Endodermal cell (in vitro differentiated cells): ENCODE data around the gene FGD6. TPM values are rescaled to one million over a fixed set of nuclear protein-coding genes. Genes with fewer than 3 reads are reported as not detected.
A peak's percentile ranks its signal among the peaks of the same experiment; 100 is the strongest.

Experiments
- DNase-seq: peaks from one replicate; pipeline ENCODE4 v3.0.0-alpha.2; 2017
- H3K27ac ChIP-seq: 2 replicates; pipeline ENCODE4 v1.5.1; 2013; ENCODE audit warnings: mild to moderate bottlenecking, low read depth, low read length, moderate library complexity
- H3K27me3 ChIP-seq: 2 replicates; pipeline ENCODE4 v1.6.1; 2013; ENCODE audit warnings: mild to moderate bottlenecking, low read length, moderate library complexity; ENCODE audit not compliant: insufficient read depth, control insufficient read depth, poor library complexity, severe bottlenecking
- H3K36me3 ChIP-seq: 2 replicates; pipeline ENCODE4 v1.7.0; 2013; ENCODE audit warnings: mild to moderate bottlenecking, low read length, moderate library complexity; ENCODE audit not compliant: control insufficient read depth, insufficient read depth
- H3K4me1 ChIP-seq: one replicate; pipeline ENCODE4 v1.7.0; 2013; ENCODE audit warnings: low read length; ENCODE audit not compliant: control insufficient read depth, insufficient read depth
- H3K4me3 ChIP-seq: 2 replicates; pipeline ENCODE4 v1.5.1; 2013; ENCODE audit warnings: mild to moderate bottlenecking, low read length, moderate library complexity
- H3K9ac ChIP-seq: 2 replicates; pipeline ENCODE4 v1.6.1; 2013; ENCODE audit warnings: mild to moderate bottlenecking, low read length, moderate library complexity; ENCODE audit not compliant: poor library complexity, severe bottlenecking; ENCODE audit errors: extremely low read depth
- H3K9me3 ChIP-seq: 2 replicates; pipeline ENCODE4 v1.6.1; 2013; ENCODE audit warnings: mild to moderate bottlenecking, low read length, moderate library complexity; ENCODE audit not compliant: control insufficient read depth
- H3K27ac Mint-ChIP-seq: 2 replicates; pipeline ENCODE4 v1.8.0; 2020; ENCODE audit warnings: mixed read lengths
- H3K27me3 Mint-ChIP-seq: 2 replicates; pipeline ENCODE4 v1.8.0; 2021; ENCODE audit warnings: mild to moderate bottlenecking, mixed read lengths; ENCODE audit not compliant: insufficient read depth
- H3K36me3 Mint-ChIP-seq: 2 replicates; pipeline ENCODE4 v1.8.0; 2020; ENCODE audit warnings: low read depth, mixed read lengths
- H3K4me1 Mint-ChIP-seq: 2 replicates; pipeline ENCODE4 v1.8.0; 2020; ENCODE audit warnings: mixed read lengths
- H3K4me3 Mint-ChIP-seq: 2 replicates; pipeline ENCODE4 v1.8.0; 2020; ENCODE audit warnings: mild to moderate bottlenecking, moderate library complexity, mixed read lengths
- H3K9me3 Mint-ChIP-seq: 2 replicates; pipeline ENCODE4 v1.8.0; 2020; ENCODE audit warnings: mild to moderate bottlenecking, mixed read lengths
- WGBS, 2 experiments: methylation state at CpG; one replicate each; pipeline versions ENCODE4 v1.1.5 to v1.1.7; 2013; ENCODE audit warnings: missing lambda C conversion rate in 2 of 2, mixed read lengths in 1 of 2; ENCODE audit not compliant: insufficient coverage in 1 of 2, insufficient read length in 1 of 2; 5-methylcytosine and 5-hydroxymethylcytosine counted together
- total RNA-seq, 2 donors: library from RNA; stranded (reverse); fragmentation: NEBNext Ultra II Directional in 1 of 2; extraction: Animal tissue kit (Norgen Biotek cat#: 25700) in 1 of 2; gene quantifications; 2 replicates in 1 of 2; 3 replicates in 1 of 2; pipeline ENCODE4 v1.2.1, GENCODE V29; 2021
- TF ChIP-seq, protein P1 (sequence below): fragments of 200-600 bp; sonication (generic); conservative IDR thresholded peaks from 2 replicates; pipeline ENCODE4 v1.5.0; 2021; ENCODE audit warnings: antibody characterized with exemption, mild to moderate bottlenecking

The FGD6 gene
- total RNA-seq, 2 donors from 2014 or later: 95.3 to 124 TPM

DNA sequence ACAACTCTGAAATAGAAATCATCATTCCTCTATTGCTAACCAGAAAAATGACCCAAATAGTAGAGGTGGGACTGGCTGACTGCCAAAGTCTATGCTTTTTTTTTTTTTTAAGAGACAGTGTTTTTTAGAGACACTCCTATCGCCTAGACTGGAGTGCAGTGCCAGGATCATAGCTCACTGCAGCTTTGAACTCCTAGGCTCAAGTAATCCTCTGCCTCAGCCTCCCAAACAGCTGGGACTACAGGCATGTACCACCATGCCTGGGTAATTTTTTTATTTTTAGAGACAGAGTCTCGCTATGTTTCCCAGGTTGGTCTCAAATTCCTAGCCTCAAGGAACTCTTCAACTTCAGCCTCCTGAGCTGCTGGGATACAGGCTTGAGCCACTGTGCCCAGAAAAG lies 163.1 kb downstream of the FGD6 start:
- WGBS, 2 experiments: 94 to 100% methylated on average over 1 to 2 of the region's 2 CpGs
- no peaks in the 10 kb centered on the region for H3K27me3 ChIP-seq
- no peaks in the 10 kb centered on the region for H3K9me3 ChIP-seq
- no peak overlapping the region for H3K4me3 ChIP-seq
- H3K4me1 ChIP-seq: peaks cover 4% of the 10 kb centered on the region
- H3K36me3 Mint-ChIP-seq: peaks cover 61% of the 10 kb centered on the region
- no peak overlapping the region for H3K27ac ChIP-seq
- no peak overlapping the region for H3K9ac ChIP-seq
- H3K27ac Mint-ChIP-seq: peak overlapping the region; percentile 50
- peaks cover 10% of the 10 kb centered on the region for H3K4me1 Mint-ChIP-seq
- peaks cover 83% of the 10 kb centered on the region for H3K36me3 ChIP-seq
- DNase-seq: no peak
- TF ChIP-seq, protein P1, sequence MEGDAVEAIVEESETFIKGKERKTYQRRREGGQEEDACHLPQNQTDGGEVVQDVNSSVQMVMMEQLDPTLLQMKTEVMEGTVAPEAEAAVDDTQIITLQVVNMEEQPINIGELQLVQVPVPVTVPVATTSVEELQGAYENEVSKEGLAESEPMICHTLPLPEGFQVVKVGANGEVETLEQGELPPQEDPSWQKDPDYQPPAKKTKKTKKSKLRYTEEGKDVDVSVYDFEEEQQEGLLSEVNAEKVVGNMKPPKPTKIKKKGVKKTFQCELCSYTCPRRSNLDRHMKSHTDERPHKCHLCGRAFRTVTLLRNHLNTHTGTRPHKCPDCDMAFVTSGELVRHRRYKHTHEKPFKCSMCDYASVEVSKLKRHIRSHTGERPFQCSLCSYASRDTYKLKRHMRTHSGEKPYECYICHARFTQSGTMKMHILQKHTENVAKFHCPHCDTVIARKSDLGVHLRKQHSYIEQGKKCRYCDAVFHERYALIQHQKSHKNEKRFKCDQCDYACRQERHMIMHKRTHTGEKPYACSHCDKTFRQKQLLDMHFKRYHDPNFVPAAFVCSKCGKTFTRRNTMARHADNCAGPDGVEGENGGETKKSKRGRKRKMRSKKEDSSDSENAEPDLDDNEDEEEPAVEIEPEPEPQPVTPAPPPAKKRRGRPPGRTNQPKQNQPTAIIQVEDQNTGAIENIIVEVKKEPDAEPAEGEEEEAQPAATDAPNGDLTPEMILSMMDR: no peak
- H3K4me3 Mint-ChIP-seq: no peak overlapping the region
- H3K27me3 Mint-ChIP-seq: no peaks in the 10 kb centered on the region
- no peaks in the 10 kb centered on the region for H3K9me3 Mint-ChIP-seq

GRCh38 chr12:95051241-95051640 lies 166.0 kb downstream of the FGD6 start:
- no peaks in the 10 kb centered on the region for H3K9me3 Mint-ChIP-seq
- Histone ChIP-seq H3K27me3 (no peaks in the 10 kb centered on the region), H3K36me3 (peaks cover 83% of the 10 kb centered on the region), H3K9me3 (no peaks in the 10 kb centered on the region), H3K27ac (no peak overlapping the region), H3K4me3 (no peak overlapping the region), H3K4me1 (peaks cover 4% of the 10 kb centered on the region), H3K9ac (no peak overlapping the region)
- H3K4me3 Mint-ChIP-seq: no peak overlapping the region
- TF ChIP-seq, protein P1: no peak
- H3K27me3 Mint-ChIP-seq: no peaks in the 10 kb centered on the region
- H3K36me3 Mint-ChIP-seq: peaks cover 63% of the 10 kb centered on the region
- no peak for DNase-seq
- peaks cover 10% of the 10 kb centered on the region for H3K4me1 Mint-ChIP-seq
- H3K27ac Mint-ChIP-seq: no peak overlapping the region
- 96 to 99% methylated on average over 4 of the region's 4 CpGs for WGBS, 2 experiments

- TF ChIP-seq, protein P1: no peak
- Mint-ChIP-seq H3K36me3 (peaks cover 35% of the 10 kb centered on the region), H3K9me3 (no peaks in the 10 kb centered on the region), H3K4me3 (no peak overlapping the region), H3K4me1 (no peaks in the 10 kb centered on the region), H3K27me3 (no peaks in the 10 kb centered on the region), H3K27ac (no peak overlapping the region)
- Histone ChIP-seq H3K4me3 (no peak overlapping the region), H3K27me3 (no peaks in the 10 kb centered on the region), H3K36me3 (peaks cover 84% of the 10 kb centered on the region), H3K27ac (no peak overlapping the region), H3K4me1 (no peaks in the 10 kb centered on the region), H3K9me3 (no peaks in the 10 kb centered on the region), H3K9ac (no peak overlapping the region)
- WGBS, 2 experiments: no CpG with 5 or more reads among the region's 2 CpGs
- no peak for DNase-seq
These were observed 179.4 kb downstream of the FGD6 start for GRCh38 chr12:95037906-95038305.
